ENCODE results near the gene AKR1B15.
A peak's percentile ranks its signal among the peaks of the same experiment; 100 is the strongest.
"Not testable (repeated sequence)": the region's sequence is repeated elsewhere in the genome, so short reads cannot be mapped to it uniquely, and the experiment has no call there.

The AKR1B15 gene

DNA sequence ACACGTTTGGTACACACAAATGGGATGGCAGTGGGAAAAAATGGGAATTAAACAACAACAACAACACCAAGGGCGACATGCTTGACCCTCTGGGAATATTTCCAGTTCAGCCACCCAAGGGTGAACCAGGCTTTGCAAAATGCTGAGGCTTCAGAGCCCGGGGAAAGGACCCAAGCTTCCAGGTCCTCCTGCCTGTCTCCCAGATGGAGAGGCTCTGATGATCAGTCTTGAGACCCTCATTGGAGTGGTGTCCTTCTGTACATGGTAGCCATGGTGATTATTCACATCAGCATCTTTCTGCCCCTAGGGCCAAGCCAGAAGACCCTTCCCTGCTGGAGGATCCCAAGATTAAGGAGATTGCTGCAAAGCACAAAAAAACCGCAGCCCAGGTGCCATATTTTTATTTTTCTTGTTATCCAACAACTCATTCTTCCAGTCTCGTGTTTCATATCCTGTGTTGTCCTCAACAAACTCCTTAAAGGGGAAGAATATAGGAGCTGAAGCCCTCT, 11.6 kb upstream of the AKR1B15 start:
- ATAC-seq (replicated peaks); H3K4me3 Mint-ChIP-seq; H3K36me3 Mint-ChIP-seq (ENCODE audit: insufficient read depth); DNase-seq; H3K27ac Mint-ChIP-seq; H3K9me3 Mint-ChIP-seq; H3K4me1 Mint-ChIP-seq (ENCODE audit: low read depth in 2 of 2): not testable (repeated sequence)
- peaks cover 30 to 66% of the 10 kb centered on the region in 2 donors for H3K27me3 Mint-ChIP-seq

DNA sequence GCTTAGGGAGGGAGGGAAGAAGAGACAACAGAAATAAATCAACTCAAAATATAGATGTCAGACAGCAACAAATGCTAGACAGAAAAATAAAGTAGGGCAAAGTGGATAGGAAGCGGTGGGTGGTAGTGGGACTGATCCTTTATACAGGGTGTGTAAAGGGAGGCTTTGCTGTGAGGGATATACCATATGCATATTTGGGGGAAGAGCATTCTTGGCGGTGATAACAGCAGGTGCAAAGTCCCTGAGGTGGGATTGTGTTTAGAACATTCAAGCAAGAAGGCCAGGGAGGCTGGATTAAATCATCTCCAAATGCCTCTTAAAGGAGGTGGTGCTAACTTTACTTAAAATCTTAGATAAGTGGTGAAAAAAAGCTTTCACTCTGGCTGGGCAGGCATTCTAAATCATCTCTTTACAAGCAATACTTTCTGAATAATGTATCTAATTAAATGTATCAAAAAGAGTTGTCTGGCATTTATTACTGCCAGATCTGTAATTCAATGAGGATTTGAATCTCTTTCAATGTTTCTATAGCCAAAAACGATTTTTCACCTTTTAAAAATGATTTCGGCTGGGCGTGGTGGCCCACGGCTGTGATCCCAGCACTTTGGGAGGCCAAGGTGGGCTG, 9.4 kb upstream of the AKR1B15 start:
- ATAC-seq (replicated peaks), result no peak

DNA sequence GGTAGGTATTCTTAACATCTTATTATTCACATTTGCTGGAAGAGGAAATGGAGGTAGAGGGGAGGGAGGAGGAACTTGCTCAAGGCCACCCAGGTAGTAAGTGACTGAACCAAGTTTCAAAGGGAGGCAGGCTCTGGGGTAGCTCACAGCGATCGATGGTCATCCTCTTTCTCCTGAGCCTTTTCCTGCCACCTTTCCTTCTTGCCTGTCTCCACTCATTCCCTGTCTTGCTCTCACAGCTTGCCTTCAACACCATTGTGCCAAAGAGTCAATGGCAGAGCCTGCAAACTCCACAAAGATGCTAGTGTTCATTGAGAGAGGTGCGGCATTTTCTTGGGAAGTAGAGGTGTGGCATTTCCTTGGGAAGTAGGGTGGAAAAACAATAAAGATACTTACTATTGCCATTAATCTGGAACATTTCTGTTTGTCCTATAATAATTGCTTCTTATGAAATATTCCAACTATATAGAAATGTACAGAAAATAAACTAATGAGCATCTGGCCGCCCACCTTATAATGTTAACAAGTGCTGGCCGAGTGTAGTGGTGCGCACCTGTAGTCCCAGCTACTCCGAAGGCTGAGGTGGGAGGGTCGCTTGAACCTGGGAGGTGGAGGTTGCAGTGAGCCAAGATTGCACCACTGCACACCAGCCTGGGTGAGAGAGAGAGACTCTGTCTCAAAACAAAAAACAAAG, 7.3 kb upstream of the AKR1B15 start:
- not testable (repeated sequence) for H3K27ac Mint-ChIP-seq; H3K36me3 Mint-ChIP-seq (ENCODE audit: insufficient read depth); H3K4me3 Mint-ChIP-seq; H3K9me3 Mint-ChIP-seq; ATAC-seq (replicated peaks); DNase-seq; H3K4me1 Mint-ChIP-seq (ENCODE audit: low read depth in 2 of 2)
- H3K27me3 Mint-ChIP-seq, result peaks cover 41 to 50% of the 10 kb centered on the region in 2 donors

More for the DNA sequence above, 9.4 kb upstream of the AKR1B15 start:
- H3K36me3 Mint-ChIP-seq (ENCODE audit: insufficient read depth), result no peaks in the 10 kb centered on the region
- H3K9me3 Mint-ChIP-seq, result no peaks in the 10 kb centered on the region
- peaks cover 27 to 56% of the 10 kb centered on the region in 2 donors for H3K27me3 Mint-ChIP-seq
- no peaks in the 10 kb centered on the region for H3K4me1 Mint-ChIP-seq (ENCODE audit: low read depth in 2 of 2)
- H3K4me3 Mint-ChIP-seq, result no peak overlapping the region
- H3K27ac Mint-ChIP-seq, result no peak overlapping the region
- DNase-seq, result no peak

DNA sequence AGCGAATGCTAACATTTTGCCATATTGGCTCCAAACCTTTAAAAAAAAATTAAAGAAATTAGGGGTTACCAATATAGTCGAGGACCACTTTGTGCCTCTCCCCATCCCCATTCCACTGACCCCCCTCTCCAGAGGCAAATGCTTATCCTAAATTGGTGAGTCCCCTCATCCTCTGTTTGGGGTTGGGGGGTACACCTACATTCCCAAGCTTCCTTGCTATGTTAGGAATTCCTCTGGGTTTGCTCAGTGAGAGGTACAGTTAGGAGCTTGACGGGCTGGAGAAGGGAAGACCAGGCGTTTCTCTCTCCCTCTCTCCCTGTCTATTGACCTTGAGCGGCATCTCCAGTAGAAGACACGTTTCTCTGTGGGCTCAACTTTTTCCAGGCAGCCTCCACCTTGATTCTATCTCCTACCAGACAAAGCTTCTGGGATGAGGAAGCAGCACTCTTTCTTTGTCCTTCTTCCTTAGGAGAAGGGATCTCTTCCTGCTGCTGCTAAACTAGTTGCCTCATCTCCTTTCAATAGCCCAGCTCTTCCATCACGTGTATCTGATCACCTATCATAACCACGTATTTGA, 6.6 kb upstream of the AKR1B15 start:
- no peak overlapping the region for H3K4me3 Mint-ChIP-seq
- H3K27ac Mint-ChIP-seq, result no peak overlapping the region
- H3K36me3 Mint-ChIP-seq (ENCODE audit: insufficient read depth), result no peaks in the 10 kb centered on the region
- no peak for DNase-seq
- no peaks in the 10 kb centered on the region for H3K9me3 Mint-ChIP-seq
- H3K4me1 Mint-ChIP-seq (ENCODE audit: low read depth in 2 of 2), result peaks cover 0 to 3% of the 10 kb centered on the region in 2 donors
- no peak for ATAC-seq (replicated peaks)
- H3K27me3 Mint-ChIP-seq, result peaks cover 45 to 55% of the 10 kb centered on the region in 2 donors

DNA sequence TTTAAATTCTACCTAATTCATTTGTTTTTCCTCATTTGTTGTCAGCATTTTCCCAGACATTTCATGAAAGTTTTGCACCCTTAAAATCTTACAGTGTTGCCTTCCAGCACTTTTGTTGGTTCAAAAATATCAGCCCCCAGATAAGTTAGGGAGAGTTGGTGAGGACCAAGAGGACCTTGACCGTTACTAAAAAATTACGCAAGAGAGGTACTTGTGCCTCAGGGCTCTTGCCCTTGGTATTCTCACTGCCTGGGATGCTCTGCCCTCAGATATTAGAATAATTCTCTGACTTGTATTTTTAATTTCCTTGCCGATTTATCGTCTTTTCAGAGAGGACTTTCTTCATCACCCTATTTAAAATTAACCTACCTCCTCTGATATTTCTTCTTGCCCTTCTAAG, 3.5 kb upstream of the AKR1B15 start:
- no peak for ATAC-seq (replicated peaks)
- peaks cover 52 to 53% of the 10 kb centered on the region in 2 donors for H3K27me3 Mint-ChIP-seq
- no peak overlapping the region for H3K27ac Mint-ChIP-seq
- no peaks in the 10 kb centered on the region for H3K36me3 Mint-ChIP-seq (ENCODE audit: insufficient read depth)
- H3K4me1 Mint-ChIP-seq (ENCODE audit: low read depth in 2 of 2), result peaks cover 0 to 3% of the 10 kb centered on the region in 2 donors
- no peaks in the 10 kb centered on the region for H3K9me3 Mint-ChIP-seq
- DNase-seq, result no peak
- no peak overlapping the region for H3K4me3 Mint-ChIP-seq

DNA sequence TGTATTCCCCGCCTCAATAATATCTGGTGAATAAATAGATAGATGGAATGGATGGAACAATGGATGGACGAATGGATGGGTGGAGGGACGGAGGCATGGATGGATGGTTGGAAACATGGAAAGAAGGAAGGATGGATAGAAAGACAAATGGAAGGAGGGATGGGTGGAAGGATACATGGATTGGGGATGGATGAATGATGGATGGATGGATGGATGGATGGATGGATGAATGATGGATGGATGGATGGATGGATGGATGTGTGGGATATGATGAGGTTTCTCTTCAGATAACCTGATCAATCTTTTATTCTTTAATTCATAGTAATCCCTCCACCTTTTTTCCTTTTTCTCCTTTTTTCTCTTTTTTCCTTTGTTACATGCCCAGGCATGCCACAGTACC, 3.0 kb upstream of the AKR1B15 start:
- no peaks in the 10 kb centered on the region for H3K36me3 Mint-ChIP-seq (ENCODE audit: insufficient read depth)
- H3K4me3 Mint-ChIP-seq, result no peak overlapping the region
- ATAC-seq (replicated peaks), result no peak
- H3K4me1 Mint-ChIP-seq (ENCODE audit: low read depth in 2 of 2), result peaks cover 0 to 3% of the 10 kb centered on the region in 2 donors
- peaks cover 54 to 55% of the 10 kb centered on the region in 2 donors for H3K27me3 Mint-ChIP-seq
- no peak for DNase-seq
- H3K27ac Mint-ChIP-seq, result no peak overlapping the region
- H3K9me3 Mint-ChIP-seq, result no peaks in the 10 kb centered on the region

DNA sequence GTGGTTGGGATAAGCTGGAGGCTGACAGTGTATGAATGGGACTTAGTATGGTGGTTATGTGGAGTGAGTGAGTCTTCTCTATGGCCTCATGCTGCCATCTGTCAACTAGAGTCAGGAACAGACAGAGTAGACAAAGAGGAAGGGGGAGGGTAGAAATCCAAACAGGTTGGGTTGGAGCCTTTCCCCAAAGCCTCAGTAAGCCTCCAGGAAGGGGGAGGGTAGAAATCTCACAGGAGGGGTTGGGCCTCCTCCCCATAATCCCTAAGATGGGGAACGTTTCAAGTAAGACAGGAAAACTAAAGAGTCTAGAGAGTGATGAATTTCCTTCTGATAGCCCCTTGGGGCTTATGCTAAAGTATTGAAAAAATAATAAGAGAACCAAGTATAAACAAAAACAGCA, 2.0 kb upstream of the AKR1B15 start:
- no peaks in the 10 kb centered on the region for H3K9me3 Mint-ChIP-seq
- H3K4me3 Mint-ChIP-seq, result no peak overlapping the region
- DNase-seq (no peak), ATAC-seq (replicated peaks) (no peak)
- no peaks in the 10 kb centered on the region for H3K36me3 Mint-ChIP-seq (ENCODE audit: insufficient read depth)
- H3K4me1 Mint-ChIP-seq (ENCODE audit: low read depth in 2 of 2), result peaks cover 0 to 3% of the 10 kb centered on the region in 2 donors
- peaks cover 52 to 57% of the 10 kb centered on the region in 2 donors for H3K27me3 Mint-ChIP-seq
- no peak overlapping the region for H3K27ac Mint-ChIP-seq

DNA sequence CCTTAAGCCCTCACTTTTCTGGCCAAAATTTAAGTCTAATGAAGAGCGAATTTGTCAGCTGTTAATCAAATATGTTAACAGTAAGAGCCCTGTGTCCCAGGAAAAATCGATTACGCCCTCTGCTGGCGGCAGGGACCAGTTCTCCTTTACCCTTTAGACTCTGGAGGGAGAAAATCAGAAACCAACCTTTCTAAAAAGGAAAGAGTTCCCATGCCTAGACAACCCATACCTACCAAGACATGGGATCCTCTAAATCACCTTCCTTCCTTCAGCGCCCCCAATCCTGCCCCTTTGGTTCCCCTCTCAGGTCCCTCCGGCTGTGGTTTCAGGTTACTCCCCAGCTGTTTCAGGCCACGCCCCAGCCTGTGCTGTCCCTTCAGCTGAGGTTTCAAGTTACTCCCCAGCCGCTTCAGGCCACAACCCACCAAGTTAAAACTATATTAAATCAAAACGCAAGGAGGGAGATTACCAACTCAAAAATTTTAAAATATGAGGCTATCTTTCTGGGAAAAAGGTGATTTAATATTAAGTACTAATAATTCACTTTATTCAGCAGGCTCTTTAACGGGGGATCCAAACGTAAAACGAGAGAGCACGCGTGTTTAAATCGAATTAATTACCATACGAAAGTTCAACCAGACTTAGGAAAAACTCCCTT, 1.4 kb upstream of the AKR1B15 start:
- Mint-ChIP-seq H3K4me1 (ENCODE audit: low read depth in 2 of 2) (peaks cover 0 to 3% of the 10 kb centered on the region in 2 donors), H3K4me3 (no peak overlapping the region), H3K9me3 (no peaks in the 10 kb centered on the region)

DNA sequence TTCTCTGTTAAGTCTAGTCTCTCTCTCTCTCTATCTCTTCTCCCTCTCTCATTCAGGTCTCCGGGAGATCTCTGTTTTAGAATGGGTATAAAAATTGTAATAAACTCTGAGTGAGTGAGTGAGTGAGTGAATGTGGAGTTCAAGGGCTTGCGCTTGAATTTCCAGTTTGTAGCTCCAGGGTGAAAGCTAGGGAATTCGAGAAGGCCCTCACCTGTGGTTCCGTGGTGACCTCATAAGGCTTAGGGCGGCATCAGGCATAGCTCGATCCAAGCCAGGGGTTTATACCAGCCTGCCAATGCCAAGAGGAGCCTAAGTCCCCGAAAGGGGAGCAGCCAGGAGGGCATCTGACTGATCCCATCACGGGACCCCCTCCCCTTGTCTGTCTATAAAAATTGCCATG, 456 bp downstream of the AKR1B15 start:
- Mint-ChIP-seq H3K27me3 (peaks cover 61 to 71% of the 10 kb centered on the region in 2 donors), H3K36me3 (ENCODE audit: insufficient read depth) (no peaks in the 10 kb centered on the region), H3K27ac (no peak overlapping the region), H3K4me3 (no peak overlapping the region), H3K9me3 (no peaks in the 10 kb centered on the region), H3K4me1 (ENCODE audit: low read depth in 2 of 2) (peaks cover 0 to 3% of the 10 kb centered on the region in 2 donors)
- ATAC-seq (replicated peaks) (no peak), DNase-seq (no peak)

More for the DNA sequence above, 1.4 kb upstream of the AKR1B15 start:
- peaks cover 58 to 62% of the 10 kb centered on the region in 2 donors for H3K27me3 Mint-ChIP-seq
- H3K36me3 Mint-ChIP-seq (ENCODE audit: insufficient read depth), result no peaks in the 10 kb centered on the region
- no peak overlapping the region for H3K27ac Mint-ChIP-seq
- ATAC-seq (replicated peaks) (peak; percentile 43), DNase-seq (peak; percentile 33 to 59 (median 33))

DNA sequence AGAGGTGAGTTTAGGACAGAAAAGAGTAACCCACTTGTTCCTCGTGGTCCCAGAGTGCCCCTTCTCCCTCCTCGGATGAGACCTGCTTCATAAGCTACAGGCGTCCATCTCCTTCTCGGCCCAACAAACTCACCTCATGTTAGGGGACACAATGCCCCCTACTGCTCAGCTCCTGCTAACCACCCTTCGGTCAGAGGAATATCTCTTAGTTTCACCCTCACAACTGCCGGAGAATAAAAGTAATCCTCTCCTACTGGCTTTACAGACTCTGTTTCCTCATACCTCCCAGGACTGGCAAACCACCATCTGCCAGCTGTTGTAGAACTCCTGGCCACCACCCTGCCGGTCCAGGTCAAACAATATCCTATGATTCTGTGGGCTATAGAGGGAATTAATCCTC, 3.2 kb downstream of the AKR1B15 start:
- no peak for DNase-seq
- Mint-ChIP-seq H3K4me1 (ENCODE audit: low read depth in 2 of 2) (no peaks in the 10 kb centered on the region), H3K9me3 (no peaks in the 10 kb centered on the region), H3K36me3 (ENCODE audit: insufficient read depth) (no peaks in the 10 kb centered on the region), H3K27ac (no peak overlapping the region), H3K4me3 (no peak overlapping the region), H3K27me3 (peaks cover 55 to 71% of the 10 kb centered on the region in 2 donors)
- ATAC-seq (replicated peaks), result no peak

DNA sequence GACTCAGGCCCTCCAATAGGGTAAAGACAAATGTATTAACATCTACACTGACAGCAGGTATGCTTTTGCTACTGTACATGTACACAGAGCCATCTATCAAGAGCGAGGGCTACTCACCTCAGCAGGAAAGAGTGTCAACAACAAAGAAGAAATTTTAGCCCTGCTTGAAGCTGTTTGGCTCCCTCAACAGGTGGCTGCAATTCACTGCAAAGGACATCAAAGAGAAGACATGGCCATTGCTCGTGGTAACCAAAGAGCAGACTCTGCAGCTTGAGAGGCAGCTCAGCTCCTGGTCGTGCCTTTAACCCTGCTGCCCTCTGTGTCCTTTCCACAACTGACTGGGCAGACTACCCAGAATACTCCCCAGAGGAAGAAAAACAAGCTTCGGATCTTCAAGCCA, 5.1 kb downstream of the AKR1B15 start:
- DNase-seq, result no peak
- no peaks in the 10 kb centered on the region for H3K9me3 Mint-ChIP-seq
- no peaks in the 10 kb centered on the region for H3K36me3 Mint-ChIP-seq (ENCODE audit: insufficient read depth)
- H3K27ac Mint-ChIP-seq, result no peak overlapping the region
- H3K4me1 Mint-ChIP-seq (ENCODE audit: low read depth in 2 of 2), result no peaks in the 10 kb centered on the region
- ATAC-seq (replicated peaks), result no peak
- H3K27me3 Mint-ChIP-seq, result peaks cover 62 to 66% of the 10 kb centered on the region in 2 donors
- no peak overlapping the region for H3K4me3 Mint-ChIP-seq

DNA sequence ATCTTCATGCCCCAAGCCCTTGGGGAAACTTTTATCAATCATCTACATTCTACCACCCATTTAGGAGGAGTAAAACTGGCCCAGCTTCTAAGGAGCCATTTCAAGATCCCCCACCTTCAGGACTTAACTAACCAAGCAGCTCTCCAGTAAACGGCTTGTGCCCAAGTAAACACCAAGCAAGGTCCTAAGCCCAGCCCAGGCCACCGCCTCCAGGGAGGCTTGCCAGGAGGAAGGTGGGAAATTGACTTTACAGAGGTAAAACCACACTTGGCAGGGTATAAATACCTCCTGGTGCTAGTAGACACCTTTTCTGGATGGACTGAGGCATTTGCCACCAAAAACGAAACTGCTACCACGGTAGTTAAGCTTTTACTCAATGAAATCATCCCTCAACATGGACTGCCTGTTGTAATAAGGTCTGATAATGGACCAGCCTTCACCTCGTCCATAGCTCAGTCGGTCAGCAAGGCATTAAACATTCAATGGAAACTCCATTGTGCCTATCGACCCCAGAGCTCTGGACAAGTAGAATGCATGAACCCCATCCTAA, 5.6 kb downstream of the AKR1B15 start:
- DNase-seq (no peak), ATAC-seq (replicated peaks) (no peak)
- Mint-ChIP-seq H3K4me3 (no peak overlapping the region), H3K27ac (peak overlapping the region in 1 of 2 donors; percentile 2), H3K36me3 (ENCODE audit: insufficient read depth) (no peaks in the 10 kb centered on the region), H3K9me3 (no peaks in the 10 kb centered on the region), H3K4me1 (ENCODE audit: low read depth in 2 of 2) (no peaks in the 10 kb centered on the region), H3K27me3 (peaks cover 57 to 61% of the 10 kb centered on the region in 2 donors)

DNA sequence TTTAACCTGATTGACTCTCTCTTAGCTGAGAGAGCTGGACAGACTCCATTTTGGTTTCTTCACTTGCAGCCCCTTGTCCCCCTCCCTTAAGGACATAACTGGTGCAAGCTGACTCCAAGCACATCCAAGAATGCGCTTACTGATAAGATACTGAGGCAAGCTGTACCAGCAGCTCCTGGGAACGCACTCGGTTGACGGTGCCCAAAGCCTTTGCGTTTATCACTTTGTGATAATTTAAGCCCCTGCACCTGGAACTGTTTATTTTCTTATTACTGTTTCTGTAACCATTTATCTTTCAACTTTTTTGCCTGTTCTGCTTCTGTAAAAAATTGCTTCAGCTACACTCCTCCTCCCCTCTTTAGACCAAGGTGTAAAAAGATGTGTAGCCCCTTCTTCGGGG, 8.5 kb downstream of the AKR1B15 start:
- Mint-ChIP-seq H3K4me1 (ENCODE audit: low read depth in 2 of 2) (no peaks in the 10 kb centered on the region), H3K9me3 (no peaks in the 10 kb centered on the region), H3K4me3 (no peak overlapping the region), H3K36me3 (ENCODE audit: insufficient read depth) (no peaks in the 10 kb centered on the region), H3K27ac (no peak overlapping the region), H3K27me3 (peaks cover 31 to 41% of the 10 kb centered on the region in 2 donors)
- DNase-seq (no peak), ATAC-seq (replicated peaks) (no peak)
